ENCODE data around the gene SDCBP2. TPM values are rescaled to one million over a fixed set of nuclear protein-coding genes. Genes with fewer than 3 reads are reported as not detected.
A peak's percentile ranks its signal among the peaks of the same experiment; 100 is the strongest.

SDCBP2 gene
- polyA plus RNA-seq, 2 donors: 137 to 147 TPM

DNA sequence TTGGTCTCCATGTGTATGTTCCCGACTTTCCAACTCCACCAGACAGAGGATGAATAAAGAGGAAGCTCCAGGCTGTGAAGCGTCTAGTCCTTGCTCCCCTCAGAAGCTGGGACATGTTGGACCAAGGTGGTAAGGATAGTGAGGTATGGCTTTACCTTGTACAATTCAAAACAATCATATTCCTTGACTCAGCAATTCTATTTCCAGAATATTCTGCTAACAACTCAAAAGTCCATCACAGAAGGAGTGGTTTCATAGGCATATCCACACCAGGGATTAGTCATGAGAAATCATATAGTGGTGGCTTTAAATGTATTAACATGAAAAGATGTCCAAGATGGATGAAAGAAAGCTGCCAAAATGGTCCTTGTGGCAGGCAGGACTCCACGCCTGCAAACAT lies 44.1 kb upstream of the SDCBP2 start:
- no peaks in the 10 kb centered on the region for H3K27me3 ChIP-seq (ENCODE audit: control insufficient read depth in 1 of 2, insufficient read depth in 2 of 2, low read length in 2 of 2)
- H3K9me3 ChIP-seq (ENCODE audit: control insufficient read depth in 2 of 2, insufficient read depth in 1 of 2, low read depth in 1 of 2, low read length in 1 of 2): no peaks in the 10 kb centered on the region
- H3K4me1 ChIP-seq (ENCODE audit: control insufficient read depth in 2 of 2, insufficient read depth in 2 of 2, low read length in 1 of 2): peaks cover 0 to 5% of the 10 kb centered on the region in 2 donors
- WGBS, 2 donors: 86 to 87% methylated on average over 3 of the region's 3 CpGs
- no peak overlapping the region for H3K27ac ChIP-seq (ENCODE audit: low read depth in 2 of 2, low read length in 1 of 2)
- no peak overlapping the region for H3K4me3 ChIP-seq (ENCODE audit: low read depth in 1 of 2, low read length in 2 of 2)
- H3K36me3 ChIP-seq (ENCODE audit: control insufficient read depth in 2 of 2, insufficient read depth in 2 of 2, low read length in 1 of 2): peaks cover 7 to 13% of the 10 kb centered on the region in 2 donors

DNA sequence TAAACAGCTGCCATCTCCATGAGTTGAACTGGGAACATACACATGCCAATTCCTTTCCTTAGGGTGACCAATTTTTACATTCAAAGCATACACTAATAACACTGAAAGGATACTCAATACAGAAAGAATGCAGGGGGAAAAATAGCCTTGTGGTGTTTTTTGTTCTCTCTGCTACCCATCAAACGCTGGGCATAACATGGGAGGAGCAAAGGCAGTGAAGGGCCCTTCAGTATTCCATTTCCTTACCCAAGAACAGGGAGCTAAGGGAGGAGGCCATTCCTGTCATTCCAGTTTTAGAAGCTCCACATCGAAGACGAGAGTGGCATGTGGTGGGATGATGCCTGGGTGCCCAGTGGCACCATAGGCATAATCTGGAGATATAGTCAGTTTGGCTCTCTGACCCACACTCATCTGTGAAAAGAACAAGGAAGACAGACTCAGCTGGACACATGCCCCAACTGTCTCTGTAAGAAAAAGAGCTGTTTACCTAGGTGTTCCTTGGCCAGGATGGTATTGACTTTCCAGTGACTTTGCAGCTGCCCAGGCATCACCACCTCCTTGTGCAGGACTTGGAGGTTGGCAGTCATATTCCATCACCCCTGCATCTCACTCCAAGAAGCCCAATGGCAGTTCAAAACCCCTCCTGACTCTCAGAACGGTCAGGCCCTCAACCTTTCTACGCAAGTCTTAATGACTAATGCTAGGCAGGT lies 43.0 kb upstream of the SDCBP2 start:
- H3K4me1 ChIP-seq (ENCODE audit: control insufficient read depth in 2 of 2, insufficient read depth in 2 of 2, low read length in 1 of 2): peaks cover 0 to 2% of the 10 kb centered on the region in 2 donors
- H3K27me3 ChIP-seq (ENCODE audit: control insufficient read depth in 1 of 2, insufficient read depth in 2 of 2, low read length in 2 of 2): no peaks in the 10 kb centered on the region
- no peaks in the 10 kb centered on the region for H3K9me3 ChIP-seq (ENCODE audit: control insufficient read depth in 2 of 2, insufficient read depth in 1 of 2, low read depth in 1 of 2, low read length in 1 of 2)
- 84 to 92% methylated on average over 5 of the region's 5 CpGs for WGBS, 2 donors
- peak overlapping the region in 1 of 2 donors; percentile 20 for H3K27ac ChIP-seq (ENCODE audit: low read depth in 2 of 2, low read length in 1 of 2)
- no peak overlapping the region for H3K4me3 ChIP-seq (ENCODE audit: low read depth in 1 of 2, low read length in 2 of 2)
- H3K36me3 ChIP-seq (ENCODE audit: control insufficient read depth in 2 of 2, insufficient read depth in 2 of 2, low read length in 1 of 2): peaks cover 10 to 16% of the 10 kb centered on the region in 2 donors

DNA sequence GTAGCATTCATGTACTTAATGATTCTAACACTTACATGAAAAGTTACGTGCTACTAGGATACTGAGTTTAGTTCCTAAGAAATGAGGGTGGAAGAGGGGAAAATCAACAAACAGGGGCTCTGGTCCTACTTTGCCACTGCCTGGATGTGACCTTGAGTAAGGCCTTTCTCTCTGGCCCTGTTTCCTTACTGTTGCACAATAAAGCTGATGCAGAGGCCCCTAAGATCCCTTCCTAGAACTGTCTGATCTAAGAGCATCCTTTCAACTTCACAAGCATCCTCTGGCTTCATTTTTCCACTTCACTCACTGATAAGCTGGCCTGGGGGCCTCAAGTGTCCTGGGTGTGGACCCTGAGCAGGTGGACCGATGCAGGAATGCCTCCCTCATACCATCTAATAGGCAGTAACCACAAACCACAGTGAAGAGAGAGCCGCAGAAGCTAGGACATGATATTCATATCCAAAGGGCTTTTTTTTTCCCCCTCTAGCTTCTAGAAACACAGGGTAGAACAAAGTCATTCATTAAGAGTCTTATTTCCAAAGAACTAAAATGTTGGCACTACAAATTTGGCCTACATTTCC lies 42.4 kb upstream of the SDCBP2 start:
- peaks cover 0 to 2% of the 10 kb centered on the region in 2 donors for H3K4me1 ChIP-seq (ENCODE audit: control insufficient read depth in 2 of 2, insufficient read depth in 2 of 2, low read length in 1 of 2)
- H3K9me3 ChIP-seq (ENCODE audit: control insufficient read depth in 2 of 2, insufficient read depth in 1 of 2, low read depth in 1 of 2, low read length in 1 of 2): no peaks in the 10 kb centered on the region
- WGBS, 2 donors: 82% methylated on average over 3 of the region's 3 CpGs

DNA sequence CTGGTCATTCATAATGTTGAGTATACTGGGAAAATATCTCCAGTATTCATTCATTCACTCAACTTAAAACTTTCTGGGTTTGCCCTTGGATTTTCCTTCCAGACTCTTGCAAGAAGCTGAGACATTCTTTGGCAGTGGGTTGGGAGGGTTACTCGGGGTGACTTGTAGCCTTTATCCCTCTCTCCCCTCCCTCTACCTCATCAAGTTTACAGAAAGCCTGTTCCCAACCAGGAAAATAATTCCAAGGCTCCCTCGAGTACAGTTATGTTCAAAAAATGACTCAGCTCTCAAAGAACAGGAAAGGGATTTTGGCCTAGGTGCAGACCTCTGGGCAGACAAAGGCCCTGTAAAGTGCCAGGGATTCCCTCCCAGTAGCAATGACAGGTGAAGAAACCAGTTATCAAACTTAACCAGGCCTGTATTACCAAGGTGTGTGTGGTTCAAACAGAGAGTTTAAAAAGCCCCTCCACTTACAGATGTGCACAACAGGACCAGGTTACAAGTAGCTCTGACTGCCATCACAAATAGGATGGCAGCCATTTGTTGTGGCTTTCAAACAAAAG lies 41.7 kb upstream of the SDCBP2 start:
- WGBS, 2 donors: 28 to 29% methylated on average over 2 of the region's 2 CpGs
- Histone ChIP-seq H3K4me3 (ENCODE audit: low read depth in 1 of 2, low read length in 2 of 2) (no peak overlapping the region), H3K9me3 (ENCODE audit: control insufficient read depth in 2 of 2, insufficient read depth in 1 of 2, low read depth in 1 of 2, low read length in 1 of 2) (no peaks in the 10 kb centered on the region), H3K36me3 (ENCODE audit: control insufficient read depth in 2 of 2, insufficient read depth in 2 of 2, low read length in 1 of 2) (peaks cover 7 to 16% of the 10 kb centered on the region in 2 donors), H3K27me3 (ENCODE audit: control insufficient read depth in 1 of 2, insufficient read depth in 2 of 2, low read length in 2 of 2) (no peaks in the 10 kb centered on the region), H3K27ac (ENCODE audit: low read depth in 2 of 2, low read length in 1 of 2) (no peak overlapping the region), H3K4me1 (ENCODE audit: control insufficient read depth in 2 of 2, insufficient read depth in 2 of 2, low read length in 1 of 2) (peaks cover 0 to 2% of the 10 kb centered on the region in 2 donors)

More for the DNA sequence above, 42.4 kb upstream of the SDCBP2 start:
- peak overlapping the region in 1 of 2 donors; percentile 9 for H3K27ac ChIP-seq (ENCODE audit: low read depth in 2 of 2, low read length in 1 of 2)
- H3K36me3 ChIP-seq (ENCODE audit: control insufficient read depth in 2 of 2, insufficient read depth in 2 of 2, low read length in 1 of 2): peaks cover 10 to 16% of the 10 kb centered on the region in 2 donors
- H3K4me3 ChIP-seq (ENCODE audit: low read depth in 1 of 2, low read length in 2 of 2): no peak overlapping the region
- no peaks in the 10 kb centered on the region for H3K27me3 ChIP-seq (ENCODE audit: control insufficient read depth in 1 of 2, insufficient read depth in 2 of 2, low read length in 2 of 2)

DNA sequence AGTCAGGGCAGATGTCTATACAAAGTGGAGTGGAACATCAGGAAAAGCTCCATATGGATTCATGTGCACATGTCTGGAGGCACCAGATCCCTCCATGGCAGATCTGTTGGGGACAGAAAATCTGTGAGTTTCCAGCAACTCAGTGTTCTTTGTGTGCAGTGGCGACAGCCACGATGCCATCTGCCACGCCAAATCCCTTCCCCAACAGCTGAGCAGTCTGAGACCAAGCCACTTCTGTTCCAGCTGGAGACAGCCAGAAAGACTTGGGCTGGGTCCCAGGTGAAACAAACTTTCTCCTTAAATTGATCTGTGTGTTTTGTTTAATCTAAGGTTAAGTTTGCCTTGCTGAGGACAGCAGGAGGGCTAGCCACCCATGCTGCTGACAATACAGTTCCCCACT lies 41.0 kb upstream of the SDCBP2 start:
- Histone ChIP-seq H3K9me3 (ENCODE audit: control insufficient read depth in 2 of 2, insufficient read depth in 1 of 2, low read depth in 1 of 2, low read length in 1 of 2) (no peaks in the 10 kb centered on the region), H3K27ac (ENCODE audit: low read depth in 2 of 2, low read length in 1 of 2) (no peak overlapping the region), H3K36me3 (ENCODE audit: control insufficient read depth in 2 of 2, insufficient read depth in 2 of 2, low read length in 1 of 2) (peaks cover 7 to 16% of the 10 kb centered on the region in 2 donors), H3K27me3 (ENCODE audit: control insufficient read depth in 1 of 2, insufficient read depth in 2 of 2, low read length in 2 of 2) (no peaks in the 10 kb centered on the region), H3K4me3 (ENCODE audit: low read depth in 1 of 2, low read length in 2 of 2) (no peak overlapping the region), H3K4me1 (ENCODE audit: control insufficient read depth in 2 of 2, insufficient read depth in 2 of 2, low read length in 1 of 2) (peaks cover 0 to 2% of the 10 kb centered on the region in 2 donors)
- WGBS, 2 donors: 84 to 93% methylated on average over 3 of the region's 3 CpGs

DNA sequence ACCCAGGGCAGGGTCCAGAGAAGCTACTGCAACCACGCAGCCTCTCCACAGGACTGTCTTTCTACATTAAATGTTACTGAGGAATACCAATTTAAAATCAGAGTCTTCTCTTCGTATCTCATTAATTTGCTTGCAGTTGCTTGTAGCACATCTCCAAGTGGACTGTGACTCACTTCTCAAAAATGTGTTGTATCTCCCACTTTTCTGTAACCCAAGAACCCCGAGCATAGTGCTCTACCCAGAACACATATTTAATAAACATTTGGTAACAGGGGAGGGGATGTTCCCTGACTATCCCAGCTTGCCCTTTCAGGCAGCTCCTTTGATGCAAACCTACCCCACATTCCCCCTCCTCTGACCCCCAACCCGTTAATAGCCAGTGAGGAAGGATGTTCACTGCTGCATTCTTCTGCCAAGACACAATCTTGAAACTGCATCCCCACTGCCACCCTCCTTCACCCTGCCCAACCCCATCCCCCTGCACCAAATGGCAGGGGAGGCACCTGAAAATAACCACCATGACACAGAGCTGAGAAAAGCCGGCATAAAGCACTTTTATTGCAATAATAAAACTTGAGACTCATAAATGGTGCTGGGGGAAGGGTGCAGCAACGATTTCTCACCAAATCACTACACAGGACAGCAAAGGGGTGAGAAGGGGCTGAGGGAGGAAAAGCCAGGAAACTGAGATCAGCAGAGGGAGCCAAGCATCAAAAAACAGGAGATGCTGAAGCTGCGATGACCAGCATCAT lies 39.7 kb upstream of the SDCBP2 start:
- peaks cover 0 to 2% of the 10 kb centered on the region in 2 donors for H3K4me1 ChIP-seq (ENCODE audit: control insufficient read depth in 2 of 2, insufficient read depth in 2 of 2, low read length in 1 of 2)
- no peaks in the 10 kb centered on the region for H3K9me3 ChIP-seq (ENCODE audit: control insufficient read depth in 2 of 2, insufficient read depth in 1 of 2, low read depth in 1 of 2, low read length in 1 of 2)
- no peak overlapping the region for H3K4me3 ChIP-seq (ENCODE audit: low read depth in 1 of 2, low read length in 2 of 2)
- H3K36me3 ChIP-seq (ENCODE audit: control insufficient read depth in 2 of 2, insufficient read depth in 2 of 2, low read length in 1 of 2): peaks cover 7 to 15% of the 10 kb centered on the region in 2 donors
- 70 to 76% methylated on average over 7 of the region's 7 CpGs for WGBS, 2 donors
- no peak overlapping the region for H3K27ac ChIP-seq (ENCODE audit: low read depth in 2 of 2, low read length in 1 of 2)
- no peaks in the 10 kb centered on the region for H3K27me3 ChIP-seq (ENCODE audit: control insufficient read depth in 1 of 2, insufficient read depth in 2 of 2, low read length in 2 of 2)

DNA sequence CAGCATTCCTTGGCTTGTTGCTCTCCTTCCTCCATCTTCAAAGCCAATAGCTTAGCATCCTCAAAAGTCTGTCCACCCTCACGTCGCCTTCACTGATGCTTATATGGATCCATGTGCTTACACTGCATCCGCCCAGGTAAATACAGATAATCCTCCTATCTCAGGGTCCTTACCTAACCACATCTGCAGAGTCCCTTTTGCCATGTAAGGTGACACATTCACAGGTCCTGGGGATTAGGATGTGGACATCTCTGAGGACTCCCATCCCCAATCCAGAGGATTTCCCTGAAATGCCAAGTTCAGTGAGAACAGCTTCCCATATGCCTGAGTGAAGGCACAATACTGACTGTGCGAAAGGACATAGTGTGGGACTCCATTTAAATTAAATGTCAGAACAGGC lies 38.5 kb upstream of the SDCBP2 start:
- Histone ChIP-seq H3K4me3 (ENCODE audit: low read depth in 1 of 2, low read length in 2 of 2) (no peak overlapping the region), H3K27me3 (ENCODE audit: control insufficient read depth in 1 of 2, insufficient read depth in 2 of 2, low read length in 2 of 2) (no peaks in the 10 kb centered on the region), H3K36me3 (ENCODE audit: control insufficient read depth in 2 of 2, insufficient read depth in 2 of 2, low read length in 1 of 2) (peaks cover 7 to 15% of the 10 kb centered on the region in 2 donors), H3K27ac (ENCODE audit: low read depth in 2 of 2, low read length in 1 of 2) (no peak overlapping the region), H3K9me3 (ENCODE audit: control insufficient read depth in 2 of 2, insufficient read depth in 1 of 2, low read depth in 1 of 2, low read length in 1 of 2) (no peaks in the 10 kb centered on the region), H3K4me1 (ENCODE audit: control insufficient read depth in 2 of 2, insufficient read depth in 2 of 2, low read length in 1 of 2) (peaks cover 0 to 2% of the 10 kb centered on the region in 2 donors)
- WGBS, 2 donors: 92 to 99% methylated on average over 4 of the region's 4 CpGs

DNA sequence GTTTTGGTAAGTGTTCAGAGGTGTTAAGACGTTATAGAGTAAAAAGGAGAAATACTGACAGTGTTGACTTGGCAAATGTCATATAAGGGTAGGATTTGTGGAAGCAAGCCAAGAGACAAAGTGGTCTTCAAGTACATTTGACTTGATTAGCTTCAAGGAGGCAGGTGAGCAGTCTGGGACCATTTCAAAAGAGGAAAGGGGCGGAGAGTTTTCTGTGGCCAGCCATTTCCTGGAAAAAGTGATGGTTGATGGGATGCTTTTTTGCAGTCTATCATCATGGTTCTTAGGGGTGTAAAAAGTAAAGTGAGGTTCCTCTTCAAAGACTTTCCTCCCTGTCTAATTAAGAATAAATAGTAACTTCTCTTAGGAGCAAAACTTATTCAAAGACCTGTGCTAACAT lies 35.2 kb upstream of the SDCBP2 start:
- H3K9me3 ChIP-seq (ENCODE audit: control insufficient read depth in 2 of 2, insufficient read depth in 1 of 2, low read depth in 1 of 2, low read length in 1 of 2): no peaks in the 10 kb centered on the region
- peaks cover 3 to 15% of the 10 kb centered on the region in 2 donors for H3K36me3 ChIP-seq (ENCODE audit: control insufficient read depth in 2 of 2, insufficient read depth in 2 of 2, low read length in 1 of 2)
- H3K27ac ChIP-seq (ENCODE audit: low read depth in 2 of 2, low read length in 1 of 2): no peak overlapping the region
- H3K4me1 ChIP-seq (ENCODE audit: control insufficient read depth in 2 of 2, insufficient read depth in 2 of 2, low read length in 1 of 2): no peaks in the 10 kb centered on the region
- H3K27me3 ChIP-seq (ENCODE audit: control insufficient read depth in 1 of 2, insufficient read depth in 2 of 2, low read length in 2 of 2): no peaks in the 10 kb centered on the region
- 75 to 78% methylated on average over 2 of the region's 2 CpGs for WGBS, 2 donors
- no peak overlapping the region for H3K4me3 ChIP-seq (ENCODE audit: low read depth in 1 of 2, low read length in 2 of 2)

DNA sequence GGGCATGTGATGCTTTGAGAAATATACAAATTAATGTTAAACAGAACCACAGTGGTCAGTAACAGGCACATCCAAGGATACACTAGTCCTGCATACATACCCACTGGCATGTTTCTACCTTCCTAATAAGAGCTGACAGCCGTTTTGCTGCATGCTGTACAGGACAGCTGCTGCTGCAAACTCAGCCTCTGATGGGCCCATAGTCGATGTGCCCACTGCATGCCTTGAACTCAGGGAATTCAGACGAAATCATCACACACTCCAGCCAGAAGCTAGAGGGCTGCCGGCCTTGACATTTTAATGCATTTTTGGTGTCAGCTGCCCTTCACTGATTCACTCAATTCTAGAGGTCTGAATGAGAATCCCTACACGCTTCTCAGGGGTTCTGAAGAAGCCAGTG lies 34.6 kb upstream of the SDCBP2 start:
- Histone ChIP-seq H3K9me3 (ENCODE audit: control insufficient read depth in 2 of 2, insufficient read depth in 1 of 2, low read depth in 1 of 2, low read length in 1 of 2) (no peaks in the 10 kb centered on the region), H3K4me3 (ENCODE audit: low read depth in 1 of 2, low read length in 2 of 2) (no peak overlapping the region), H3K27me3 (ENCODE audit: control insufficient read depth in 1 of 2, insufficient read depth in 2 of 2, low read length in 2 of 2) (no peaks in the 10 kb centered on the region), H3K27ac (ENCODE audit: low read depth in 2 of 2, low read length in 1 of 2) (no peak overlapping the region), H3K4me1 (ENCODE audit: control insufficient read depth in 2 of 2, insufficient read depth in 2 of 2, low read length in 1 of 2) (no peaks in the 10 kb centered on the region), H3K36me3 (ENCODE audit: control insufficient read depth in 2 of 2, insufficient read depth in 2 of 2, low read length in 1 of 2) (peaks cover 3 to 13% of the 10 kb centered on the region in 2 donors)
- whole genome bisulfite sequencing, 2 donors: 82 to 84% methylated on average over 5 of the region's 5 CpGs

Measured in esophagus (tissue), 2 donors.